HepG2 (cell line): ENCODE data around the gene RAB11FIP5. TPM values are rescaled to one million over a fixed set of nuclear protein-coding genes. Genes with fewer than 3 reads are reported as not detected.

Experiments
- ATAC-seq: fragments of 200-7000 bp; cut with Tn5 transposase; 3 replicates; pipeline ENCODE4 v1.9.1; 2020; ENCODE audit warnings: mild to moderate bottlenecking, moderate library complexity
- BruUV-seq: library from RNA; stranded (reverse); fragments of 400-500 nt; replicated peaks from 2 replicates; lab custom pipeline; 2021; lab: Mats Ljungman, UMichigan
- CTCF ChIA-PET: fragments of 300-600 bp; formaldehyde crosslinking; extraction: SDS; loops from one replicate; lab custom pipeline; 2021; ENCODE audit warnings: low total read pairs, inconsistent platforms, low intra/inter-chr PET ratio; lab: Yijun Ruan, JAX
- POLR2A ChIA-PET: fragments of 350-600 bp; sonication (Branson Sonifier 250); formaldehyde crosslinking; loops from one replicate; lab custom pipeline; 2020; ENCODE audit warnings: antibody characterized with exemption, inconsistent platforms; lab: Yijun Ruan, JAX
- DNase-seq: peaks from one replicate; pipeline ENCODE4 v3.0.0-alpha.2; 2015; ENCODE audit warnings: low spot score
- FAIRE-seq: peaks from 3 replicates; lab custom pipeline; 2011; peaks lifted over from hg19 to GRCh38; lab: Jason Lieb, UNC
- H2AFZ ChIP-seq: one replicate; pipeline ENCODE4 v1.6.1; 2011; ENCODE audit warnings: low read length, inconsistent platforms
- H3K27ac ChIP-seq: fragments of 300-600 bp; 3 replicates; pipeline ENCODE4 v1.8.0; 2011; ENCODE audit warnings: mixed run types, mild to moderate bottlenecking, mixed read lengths, low read length, inconsistent platforms; ENCODE audit not compliant: insufficient read depth; ENCODE audit errors: extremely low read length
- H3K27me3 ChIP-seq, 2 experiments: fragments of 200-600 bp in 1 of 2; 2 replicates in 1 of 2; 3 replicates in 1 of 2; pipeline versions ENCODE4 v1.6.0 to v1.8.0; 2011; ENCODE audit warnings: low read length in 2 of 2, mild to moderate bottlenecking in 2 of 2, moderate library complexity in 2 of 2, inconsistent platforms in 1 of 2; ENCODE audit not compliant: insufficient read depth in 2 of 2, control insufficient read depth in 1 of 2
- H3K36me3 ChIP-seq, 2 experiments: fragments of 200-600 bp in 1 of 2; replicated peaks in 1 of 2; 2 replicates in 1 of 2; 3 replicates in 1 of 2; pipeline versions ENCODE4 v1.5.1 to v1.8.0; 2011; ENCODE audit warnings: low read length in 2 of 2, inconsistent platforms in 1 of 2; ENCODE audit not compliant: insufficient read depth in 2 of 2, control insufficient read depth in 1 of 2
- H3K4me1 ChIP-seq: 2 replicates; pipeline ENCODE4 v1.5.1; 2012; ENCODE audit warnings: low read length, inconsistent platforms; ENCODE audit not compliant: insufficient read depth
- H3K4me2 ChIP-seq: 2 replicates; pipeline ENCODE4 v1.6.0; 2011; ENCODE audit warnings: low read depth, low read length, inconsistent platforms
- H3K4me3 ChIP-seq, 3 experiments: fragments of 200-600 bp in 1 of 3; sonication (generic), shearing (Covaris generic) in 1 of 3; replicated peaks in 1 of 3; 2 replicates each; pipeline ENCODE4 v1.5.1; 2011 to 2016; ENCODE audit warnings: low read length in 3 of 3, inconsistent platforms in 2 of 3, low read depth in 2 of 3, mild to moderate bottlenecking in 2 of 3, control low read depth in 1 of 3, mixed read lengths in 1 of 3; ENCODE audit not compliant: insufficient read depth in 1 of 3
- H3K79me2 ChIP-seq: one replicate; pipeline ENCODE4 v1.6.1; 2011; ENCODE audit warnings: low read length, inconsistent platforms; ENCODE audit not compliant: insufficient read depth
- H3K9ac ChIP-seq: 2 replicates; pipeline ENCODE4 v1.6.0; 2011; ENCODE audit warnings: mild to moderate bottlenecking, low read depth, low read length, inconsistent platforms; ENCODE audit not compliant: insufficient read depth
- H3K9me3 ChIP-seq: 2 replicates; pipeline ENCODE4 v1.5.1; 2012; ENCODE audit warnings: mild to moderate bottlenecking, low read length
- H4K20me1 ChIP-seq: 2 replicates; pipeline ENCODE4 v1.6.0; 2011; ENCODE audit warnings: inconsistent platforms, mild to moderate bottlenecking, low read length, moderate library complexity; ENCODE audit not compliant: insufficient read depth
- CHD4 ChIP-seq: fragments of 200-600 bp; sonication (generic); IDR thresholded peaks from 2 replicates; pipeline ENCODE4 v1.7.0; 2017; ENCODE audit warnings: mild to moderate bottlenecking, low read length, borderline replicate concordance
- GFI1 ChIP-seq: sonication (generic); formaldehyde crosslinking; IDR thresholded peaks from 2 replicates; pipeline ENCODE4 v1.5.0; 2020; ENCODE audit warnings: missing genetic modification reagents, mild to moderate bottlenecking, borderline replicate concordance
- HDAC2 ChIP-seq: sonication (generic); formaldehyde crosslinking; IDR thresholded peaks from 2 replicates; pipeline ENCODE4 v1.4.0; 2020; ENCODE audit warnings: missing genetic modification reagents
- HNRNPLL ChIP-seq: fragments of 200-400 bp; formaldehyde crosslinking; IDR thresholded peaks from 2 replicates; pipeline ENCODE4 v1.6.1; 2017; ENCODE audit warnings: mild to moderate bottlenecking, low read depth, low read length; ENCODE audit not compliant: poor library complexity, severe bottlenecking
- JARID2 ChIP-seq: sonication (generic); formaldehyde crosslinking; IDR thresholded peaks from 2 replicates; pipeline ENCODE4 v1.8.1; 2023; ENCODE audit warnings: missing genetic modification reagents, inconsistent platforms; ENCODE audit not compliant: insufficient replicate concordance
- JUN ChIP-seq: sonication (generic); formaldehyde crosslinking; IDR thresholded peaks from 2 replicates; pipeline ENCODE4 v1.4.0; 2020; ENCODE audit warnings: mild to moderate bottlenecking, missing genetic modification reagents
- RORA ChIP-seq: sonication (generic); formaldehyde crosslinking; IDR thresholded peaks from 2 replicates; pipeline ENCODE4 v1.5.0; 2020; ENCODE audit warnings: mild to moderate bottlenecking, missing genetic modification reagents, moderate library complexity
- ZFP90 ChIP-seq: sonication (generic); formaldehyde crosslinking; IDR thresholded peaks from 2 replicates; pipeline ENCODE4 v1.8.0; 2022; ENCODE audit warnings: missing genetic modification reagents, mild to moderate bottlenecking, inconsistent platforms, borderline replicate concordance
- ZMYM3 ChIP-seq: sonication (generic); formaldehyde crosslinking; IDR thresholded peaks from 2 replicates; pipeline ENCODE4 v1.5.1; 2020; ENCODE audit warnings: mild to moderate bottlenecking, missing genetic modification reagents
- ZNF333 ChIP-seq: sonication (generic); formaldehyde crosslinking; IDR thresholded peaks from 2 replicates; pipeline ENCODE4 v1.4.0; 2020; ENCODE audit warnings: mild to moderate bottlenecking, missing genetic modification reagents, borderline replicate concordance
- ZNF335 ChIP-seq: sonication (generic); formaldehyde crosslinking; IDR thresholded peaks from 2 replicates; pipeline ENCODE4 v1.4.0; 2020; ENCODE audit warnings: missing genetic modification reagents
- ZNF383 ChIP-seq: sonication (generic); formaldehyde crosslinking; IDR thresholded peaks from 2 replicates; pipeline ENCODE4 v1.4.0; 2020; ENCODE audit warnings: missing genetic modification reagents, mild to moderate bottlenecking, borderline replicate concordance
- ZNF629 ChIP-seq: sonication (generic); formaldehyde crosslinking; conservative IDR thresholded peaks from 2 replicates; pipeline ENCODE4 v1.5.0; 2020; ENCODE audit warnings: missing genetic modification reagents
- ZNF644 ChIP-seq: IDR thresholded peaks from 2 replicates; pipeline ENCODE4 v1.6.1; 2016; ENCODE audit warnings: low read depth
- WGBS: methylation state at CpG from one replicate; pipeline ENCODE4 v1.1.6; 2017; ENCODE audit warnings: low lambda C conversion rate; 5-methylcytosine and 5-hydroxymethylcytosine counted together
- in situ Hi-C: cut with HindIII; loops from 2 replicates; pipeline ENCODE4 v1.10.0; 2017; ENCODE audit warnings: low pct_unique_long_range_greater_than_20kb; ENCODE audit not compliant: extremely low pct_ligation_motif_present
- intact Hi-C: fragments of 100-400 bp; cut with micrococcal nuclease; formaldehyde crosslinking; loops from one replicate; pipeline ENCODE4 v1.10.0; 2022; ENCODE audit not compliant: unreplicated experiment
- polyA plus RNA-seq, 8 experiments: library from polyadenylated mRNA; depleted of rRNA in 3 of 8; stranded (reverse) in 7 of 8; unstranded in 1 of 8; fragments of >200 nt; fragmentation: Illumina TruSeq in 4 of 8; extraction: Trizol in 4 of 8; gene quantifications; 2 replicates each; pipeline versions ENCODE4 v1.2.1 to v1.2.3, GENCODE V29; 2011 to 2016; ENCODE audit warnings: low read depth in 4 of 8, missing spikeins in 1 of 8, mixed read lengths in 1 of 8; ENCODE audit not compliant: insufficient read depth in 1 of 8
- total RNA-seq, 5 experiments: library from RNA; depleted of rRNA; stranded (reverse); fragments of >200 nt; fragmentation: Illumina TruSeq; extraction: Trizol; gene quantifications; 2 replicates each; pipeline ENCODE4 v1.2.3, GENCODE V29; 2016; ENCODE audit warnings: low read depth in 1 of 5
- TF ChIP-seq, protein P1 (sequence below): sonication (generic); formaldehyde crosslinking; IDR thresholded peaks from 2 replicates; pipeline ENCODE4 v1.4.0; 2020; ENCODE audit warnings: mild to moderate bottlenecking, missing genetic modification reagents
- TF ChIP-seq, protein P2 (sequence below): IDR thresholded peaks from 2 replicates; pipeline ENCODE4 v1.6.1; 2018; ENCODE audit warnings: missing genetic modification reagents
- TF ChIP-seq, protein P3 (sequence below): sonication (generic); formaldehyde crosslinking; IDR thresholded peaks from 2 replicates; pipeline ENCODE4 v1.8.0; 2022; ENCODE audit warnings: mild to moderate bottlenecking, missing genetic modification reagents, borderline replicate concordance
- TF ChIP-seq, protein P4 (sequence below): sonication (generic); formaldehyde crosslinking; IDR thresholded peaks from 2 replicates; pipeline ENCODE4 v1.5.1; 2020; ENCODE audit warnings: mild to moderate bottlenecking, missing genetic modification reagents, borderline replicate concordance

The RAB11FIP5 gene
- total and polyA plus RNA-seq, 2 of the 13 experiments (the other 11 are each of a cell fraction or from before 2014, with no cell fraction given): 9.4 to 22.9 TPM

DNA sequence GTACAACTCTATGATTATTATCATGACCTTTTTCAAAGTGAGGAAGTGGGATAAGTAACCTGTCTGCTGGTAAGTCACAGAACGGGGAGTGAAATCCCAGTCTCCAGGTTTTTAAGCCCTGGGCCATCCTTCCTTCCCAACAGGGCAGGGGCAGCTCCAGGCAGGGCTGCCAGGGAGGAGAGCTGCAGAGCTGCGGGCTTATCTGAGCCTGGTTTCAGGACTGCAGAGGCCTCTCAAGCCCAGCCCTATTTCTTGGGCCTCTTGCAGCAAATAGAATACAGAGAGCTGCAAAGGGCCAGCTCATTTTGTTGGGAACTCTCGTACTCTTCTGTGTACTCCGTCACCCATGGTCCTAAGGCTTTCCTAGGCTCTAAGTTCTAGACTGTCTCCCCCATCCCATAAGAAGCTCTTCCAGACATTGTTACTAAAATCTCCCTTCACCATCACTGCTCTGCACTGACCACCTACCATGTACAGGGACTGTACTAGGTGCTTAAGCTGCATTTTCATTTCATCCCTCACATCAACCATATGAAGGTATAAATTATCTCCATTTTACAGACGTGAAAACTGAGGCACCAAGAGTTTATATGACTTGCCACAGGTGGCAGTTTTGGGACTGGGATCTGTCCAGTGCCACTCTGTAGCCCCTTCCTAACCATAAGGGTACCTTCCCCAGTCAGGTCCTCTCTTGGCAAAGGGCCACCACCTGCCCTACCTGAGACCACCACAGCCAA lies 3.1 kb downstream of the RAB11FIP5 start:
- CTCF ChIA-PET: no interaction called here
- peaks cover 0 to 4% of the 10 kb centered on the region in 2 experiments; a peak in 3 of 5 replicates for H3K36me3 ChIP-seq
- H3K9me3 ChIP-seq: no peaks in the 10 kb centered on the region
- DNase-seq: no peak
- no peak for TF ChIP-seq ZNF333 (CRISPR knock-in tag)
- no peak for TF ChIP-seq ZNF383 (CRISPR knock-in tag)
- TF ChIP-seq, protein P1, sequence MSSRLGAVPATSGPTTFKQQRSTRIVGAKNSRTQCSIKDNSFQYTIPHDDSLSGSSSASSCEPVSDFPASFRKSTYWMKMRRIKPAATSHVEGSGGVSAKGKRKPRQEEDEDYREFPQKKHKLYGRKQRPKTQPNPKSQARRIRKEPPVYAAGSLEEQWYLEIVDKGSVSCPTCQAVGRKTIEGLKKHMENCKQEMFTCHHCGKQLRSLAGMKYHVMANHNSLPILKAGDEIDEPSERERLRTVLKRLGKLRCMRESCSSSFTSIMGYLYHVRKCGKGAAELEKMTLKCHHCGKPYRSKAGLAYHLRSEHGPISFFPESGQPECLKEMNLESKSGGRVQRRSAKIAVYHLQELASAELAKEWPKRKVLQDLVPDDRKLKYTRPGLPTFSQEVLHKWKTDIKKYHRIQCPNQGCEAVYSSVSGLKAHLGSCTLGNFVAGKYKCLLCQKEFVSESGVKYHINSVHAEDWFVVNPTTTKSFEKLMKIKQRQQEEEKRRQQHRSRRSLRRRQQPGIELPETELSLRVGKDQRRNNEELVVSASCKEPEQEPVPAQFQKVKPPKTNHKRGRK (CRISPR knock-in tag): no peak
- TF ChIP-seq GFI1: no peak
- no peak for TF ChIP-seq ZNF644 (CRISPR knock-in tag)
- TF ChIP-seq, protein P2, sequence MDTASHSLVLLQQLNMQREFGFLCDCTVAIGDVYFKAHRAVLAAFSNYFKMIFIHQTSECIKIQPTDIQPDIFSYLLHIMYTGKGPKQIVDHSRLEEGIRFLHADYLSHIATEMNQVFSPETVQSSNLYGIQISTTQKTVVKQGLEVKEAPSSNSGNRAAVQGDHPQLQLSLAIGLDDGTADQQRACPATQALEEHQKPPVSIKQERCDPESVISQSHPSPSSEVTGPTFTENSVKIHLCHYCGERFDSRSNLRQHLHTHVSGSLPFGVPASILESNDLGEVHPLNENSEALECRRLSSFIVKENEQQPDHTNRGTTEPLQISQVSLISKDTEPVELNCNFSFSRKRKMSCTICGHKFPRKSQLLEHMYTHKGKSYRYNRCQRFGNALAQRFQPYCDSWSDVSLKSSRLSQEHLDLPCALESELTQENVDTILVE: no peak
- TF ChIP-seq CHD4: peak; percentile 69; the same call in 1 of the 2 replicates
- no peak for TF ChIP-seq RORA (CRISPR knock-in tag)
- no peak for TF ChIP-seq ZFP90 (CRISPR knock-in tag)
- peak; percentile 92 for TF ChIP-seq ZNF629 (CRISPR knock-in tag)
- TF ChIP-seq JARID2 (CRISPR knock-in tag): no peak
- TF ChIP-seq HNRNPLL: no peak
- no peak for TF ChIP-seq ZNF335 (CRISPR knock-in tag)
- TF ChIP-seq, protein P3, sequence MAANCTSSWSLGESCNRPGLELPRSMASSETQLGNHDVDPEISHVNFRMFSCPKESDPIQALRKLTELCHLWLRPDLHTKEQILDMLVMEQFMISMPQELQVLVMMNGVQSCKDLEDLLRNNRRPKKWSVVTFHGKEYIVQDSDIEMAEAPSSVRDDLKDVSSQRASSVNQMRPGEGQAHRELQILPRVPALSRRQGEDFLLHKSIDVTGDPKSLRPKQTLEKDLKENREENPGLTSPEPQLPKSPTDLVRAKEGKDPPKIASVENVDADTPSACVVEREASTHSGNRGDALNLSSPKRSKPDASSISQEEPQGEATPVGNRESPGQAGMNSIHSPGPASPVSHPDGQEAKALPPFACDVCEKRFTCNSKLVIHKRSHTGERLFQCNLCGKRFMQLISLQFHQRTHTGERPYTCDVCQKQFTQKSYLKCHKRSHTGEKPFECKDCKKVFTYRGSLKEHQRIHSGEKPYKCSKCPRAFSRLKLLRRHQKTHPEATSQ (CRISPR knock-in tag): no peak
- no peak for TF ChIP-seq JUN (CRISPR knock-in tag)
- peak; percentile 71; the same call in 1 of the 2 replicates for TF ChIP-seq ZMYM3
- TF ChIP-seq HDAC2: no peak
- TF ChIP-seq, protein P4, sequence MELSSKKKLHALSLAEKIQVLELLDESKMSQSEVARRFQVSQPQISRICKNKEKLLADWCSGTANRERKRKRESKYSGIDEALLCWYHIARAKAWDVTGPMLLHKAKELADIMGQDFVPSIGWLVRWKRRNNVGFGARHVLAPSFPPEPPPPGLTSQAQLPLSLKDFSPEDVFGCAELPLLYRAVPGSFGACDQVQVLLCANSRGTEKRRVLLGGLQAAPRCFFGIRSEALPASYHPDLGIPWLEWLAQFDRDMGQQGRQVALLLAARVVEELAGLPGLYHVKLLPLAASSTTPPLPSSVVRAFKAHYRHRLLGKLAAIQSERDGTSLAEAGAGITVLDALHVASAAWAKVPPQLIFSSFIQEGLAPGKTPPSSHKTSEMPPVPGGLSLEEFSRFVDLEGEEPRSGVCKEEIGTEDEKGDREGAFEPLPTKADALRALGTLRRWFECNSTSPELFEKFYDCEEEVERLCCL: no peak
- TF ChIP-seq, all 625 proteins: peak for 3
- Histone ChIP-seq H3K4me1 (peaks cover 66% of the 10 kb centered on the region), H2AFZ (no peak overlapping the region), H3K27ac (no peak overlapping the region), H3K79me2 (peaks cover 59% of the 10 kb centered on the region), H4K20me1 (peaks cover 30% of the 10 kb centered on the region), H3K9ac (no peak overlapping the region), H3K27me3 (no peaks in the 10 kb centered on the region; a peak in 1 of 5 replicates), H3K4me2 (peak overlapping the region; percentile 99; the same call in 1 of the 2 replicates), H3K4me3 (no peak overlapping the region)
- no TSS peak for BruUV-seq
- 98% methylated on average over 5 of the region's 5 CpGs for WGBS
- ATAC-seq (no peak), FAIRE-seq (no peak)
- POLR2A ChIA-PET: no interaction called here
- intact Hi-C loops (no loop called here), in situ Hi-C loops (no loop called here)
